ENCODE results near the gene SERPINB12.

The SERPINB12 gene

DNA sequence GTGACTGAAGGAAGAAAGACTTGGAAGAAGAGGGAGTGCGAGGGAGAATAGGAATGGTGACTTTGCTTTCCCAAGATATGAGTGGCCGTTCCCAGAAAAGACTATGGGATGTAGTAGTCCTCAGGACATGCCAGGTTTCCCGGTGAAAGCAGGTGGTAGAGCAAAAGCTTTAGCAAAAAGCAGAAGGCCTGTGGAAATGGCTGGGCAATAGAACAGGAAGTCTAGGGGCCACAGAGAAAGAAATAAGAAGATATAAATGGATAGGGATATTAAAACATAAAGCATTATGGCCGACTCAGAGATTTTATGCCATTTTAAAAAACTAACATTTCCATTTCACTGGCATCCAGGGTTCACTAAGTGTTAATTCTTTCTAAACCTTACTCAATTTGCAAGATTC, 43.8 kb downstream of the SERPINB12 start:
- Histone ChIP-seq H3K36me3 (ENCODE audit: control insufficient read depth in 2 of 2, insufficient read depth in 1 of 2, low read length in 2 of 2) (no peaks in the 10 kb centered on the region), H3K27ac (ENCODE audit: extremely low read depth, low read depth, low read length) (no peak overlapping the region), H3K4me3 (ENCODE audit: low read depth, low read length) (no peak overlapping the region), H3K9me3 (ENCODE audit: control insufficient read depth, insufficient read depth, low read depth, low read length) (no peaks in the 10 kb centered on the region), H3K4me1 (ENCODE audit: control insufficient read depth, insufficient read depth, low read length) (no peaks in the 10 kb centered on the region)
- ChIA-PET POLR2A (no interaction called here), CTCF (no interaction called here)
- TF ChIP-seq, protein P1, sequence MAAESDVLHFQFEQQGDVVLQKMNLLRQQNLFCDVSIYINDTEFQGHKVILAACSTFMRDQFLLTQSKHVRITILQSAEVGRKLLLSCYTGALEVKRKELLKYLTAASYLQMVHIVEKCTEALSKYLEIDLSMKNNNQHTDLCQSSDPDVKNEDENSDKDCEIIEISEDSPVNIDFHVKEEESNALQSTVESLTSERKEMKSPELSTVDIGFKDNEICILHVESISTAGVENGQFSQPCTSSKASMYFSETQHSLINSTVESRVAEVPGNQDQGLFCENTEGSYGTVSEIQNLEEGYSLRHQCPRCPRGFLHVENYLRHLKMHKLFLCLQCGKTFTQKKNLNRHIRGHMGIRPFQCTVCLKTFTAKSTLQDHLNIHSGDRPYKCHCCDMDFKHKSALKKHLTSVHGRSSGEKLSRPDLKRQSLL (tag by site-specific recombination; IDR thresholded peaks at IDR 0.05): no peak
- no peak for TF ChIP-seq ZBTB20 (tag by site-specific recombination; IDR thresholded peaks at IDR 0.05)
- TF ChIP-seq, protein P2, sequence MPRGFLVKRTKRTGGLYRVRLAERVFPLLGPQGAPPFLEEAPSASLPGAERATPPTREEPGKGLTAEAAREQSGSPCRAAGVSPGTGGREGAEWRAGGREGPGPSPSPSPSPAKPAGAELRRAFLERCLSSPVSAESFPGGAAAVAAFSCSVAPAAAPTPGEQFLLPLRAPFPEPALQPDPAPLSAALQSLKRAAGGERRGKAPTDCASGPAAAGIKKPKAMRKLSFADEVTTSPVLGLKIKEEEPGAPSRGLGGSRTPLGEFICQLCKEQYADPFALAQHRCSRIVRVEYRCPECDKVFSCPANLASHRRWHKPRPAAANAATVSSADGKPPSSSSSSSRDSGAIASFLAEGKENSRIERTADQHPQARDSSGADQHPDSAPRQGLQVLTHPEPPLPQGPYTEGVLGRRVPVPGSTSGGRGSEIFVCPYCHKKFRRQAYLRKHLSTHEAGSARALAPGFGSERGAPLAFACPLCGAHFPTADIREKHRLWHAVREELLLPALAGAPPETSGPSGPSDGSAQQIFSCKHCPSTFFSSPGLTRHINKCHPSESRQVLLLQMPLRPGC (tag by site-specific recombination; IDR thresholded peaks at IDR 0.05): no peak
- TF ChIP-seq ZNF302 (tag by site-specific recombination; IDR thresholded peaks at IDR 0.05; ENCODE audit: low read depth): no peak
- TF ChIP-seq IKZF3 (tag by site-specific recombination; IDR thresholded peaks at IDR 0.05): no peak
- TF ChIP-seq OVOL3 (tag by site-specific recombination; IDR thresholded peaks at IDR 0.05): no peak
- TF ChIP-seq, protein P3, sequence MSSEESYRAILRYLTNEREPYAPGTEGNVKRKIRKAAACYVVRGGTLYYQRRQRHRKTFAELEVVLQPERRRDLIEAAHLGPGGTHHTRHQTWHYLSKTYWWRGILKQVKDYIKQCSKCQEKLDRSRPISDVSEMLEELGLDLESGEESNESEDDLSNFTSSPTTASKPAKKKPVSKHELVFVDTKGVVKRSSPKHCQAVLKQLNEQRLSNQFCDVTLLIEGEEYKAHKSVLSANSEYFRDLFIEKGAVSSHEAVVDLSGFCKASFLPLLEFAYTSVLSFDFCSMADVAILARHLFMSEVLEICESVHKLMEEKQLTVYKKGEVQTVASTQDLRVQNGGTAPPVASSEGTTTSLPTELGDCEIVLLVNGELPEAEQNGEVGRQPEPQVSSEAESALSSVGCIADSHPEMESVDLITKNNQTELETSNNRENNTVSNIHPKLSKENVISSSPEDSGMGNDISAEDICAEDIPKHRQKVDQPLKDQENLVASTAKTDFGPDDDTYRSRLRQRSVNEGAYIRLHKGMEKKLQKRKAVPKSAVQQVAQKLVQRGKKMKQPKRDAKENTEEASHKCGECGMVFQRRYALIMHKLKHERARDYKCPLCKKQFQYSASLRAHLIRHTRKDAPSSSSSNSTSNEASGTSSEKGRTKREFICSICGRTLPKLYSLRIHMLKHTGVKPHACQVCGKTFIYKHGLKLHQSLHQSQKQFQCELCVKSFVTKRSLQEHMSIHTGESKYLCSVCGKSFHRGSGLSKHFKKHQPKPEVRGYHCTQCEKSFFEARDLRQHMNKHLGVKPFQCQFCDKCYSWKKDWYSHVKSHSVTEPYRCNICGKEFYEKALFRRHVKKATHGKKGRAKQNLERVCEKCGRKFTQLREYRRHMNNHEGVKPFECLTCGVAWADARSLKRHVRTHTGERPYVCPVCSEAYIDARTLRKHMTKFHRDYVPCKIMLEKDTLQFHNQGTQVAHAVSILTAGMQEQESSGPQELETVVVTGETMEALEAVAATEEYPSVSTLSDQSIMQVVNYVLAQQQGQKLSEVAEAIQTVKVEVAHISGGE (tag by site-specific recombination; conservative IDR thresholded peaks at IDR 0.05; ENCODE audit: low read depth): no peak

DNA sequence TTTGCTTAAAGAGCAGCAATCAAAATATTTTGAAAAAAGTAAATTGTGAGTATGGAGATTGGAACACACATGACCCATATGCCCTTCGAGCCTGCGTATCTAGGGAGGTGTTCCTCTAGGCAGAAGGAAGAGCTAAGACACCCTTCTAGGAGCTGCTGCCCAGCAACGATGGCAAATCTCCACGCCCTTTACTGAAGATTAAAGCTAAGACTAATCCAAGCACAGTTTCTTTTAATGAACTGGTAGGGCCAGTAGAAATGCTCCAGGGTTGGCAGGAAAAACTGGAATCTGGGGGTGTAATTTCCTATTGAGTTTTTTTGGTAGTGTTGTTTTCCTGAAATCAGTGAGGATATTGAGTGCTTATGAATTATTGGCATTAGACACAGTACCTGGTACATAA, 44.3 kb downstream of the SERPINB12 start:
- no peak overlapping the region for H3K4me3 ChIP-seq (ENCODE audit: low read depth, low read length)
- no peaks in the 10 kb centered on the region for H3K36me3 ChIP-seq (ENCODE audit: control insufficient read depth in 2 of 2, insufficient read depth in 1 of 2, low read length in 2 of 2)
- no peaks in the 10 kb centered on the region for H3K4me1 ChIP-seq (ENCODE audit: control insufficient read depth, insufficient read depth, low read length)
- POLR2A ChIA-PET: no interaction called here
- no peaks in the 10 kb centered on the region for H3K9me3 ChIP-seq (ENCODE audit: control insufficient read depth, insufficient read depth, low read depth, low read length)
- TF ChIP-seq ZNF157 (tag by site-specific recombination; IDR thresholded peaks at IDR 0.05): no peak
- TF ChIP-seq ZSCAN30 (tag by site-specific recombination; IDR thresholded peaks at IDR 0.05): no peak
- no peak for TF ChIP-seq ZNF626 (tag by site-specific recombination; IDR thresholded peaks at IDR 0.05)
- TF ChIP-seq, protein P4, sequence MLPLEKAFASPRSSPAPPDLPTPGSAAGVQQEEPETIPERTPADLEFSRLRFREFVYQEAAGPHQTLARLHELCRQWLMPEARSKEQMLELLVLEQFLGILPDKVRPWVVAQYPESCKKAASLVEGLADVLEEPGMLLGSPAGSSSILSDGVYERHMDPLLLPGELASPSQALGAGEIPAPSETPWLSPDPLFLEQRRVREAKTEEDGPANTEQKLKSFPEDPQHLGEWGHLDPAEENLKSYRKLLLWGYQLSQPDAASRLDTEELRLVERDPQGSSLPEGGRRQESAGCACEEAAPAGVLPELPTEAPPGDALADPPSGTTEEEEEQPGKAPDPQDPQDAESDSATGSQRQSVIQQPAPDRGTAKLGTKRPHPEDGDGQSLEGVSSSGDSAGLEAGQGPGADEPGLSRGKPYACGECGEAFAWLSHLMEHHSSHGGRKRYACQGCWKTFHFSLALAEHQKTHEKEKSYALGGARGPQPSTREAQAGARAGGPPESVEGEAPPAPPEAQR (tag by site-specific recombination; IDR thresholded peaks at IDR 0.05): no peak
- TF ChIP-seq ZNF292 (tag by site-specific recombination; IDR thresholded peaks at IDR 0.05; ENCODE audit: borderline replicate concordance, low read depth): no peak
- TF ChIP-seq, protein P5, sequence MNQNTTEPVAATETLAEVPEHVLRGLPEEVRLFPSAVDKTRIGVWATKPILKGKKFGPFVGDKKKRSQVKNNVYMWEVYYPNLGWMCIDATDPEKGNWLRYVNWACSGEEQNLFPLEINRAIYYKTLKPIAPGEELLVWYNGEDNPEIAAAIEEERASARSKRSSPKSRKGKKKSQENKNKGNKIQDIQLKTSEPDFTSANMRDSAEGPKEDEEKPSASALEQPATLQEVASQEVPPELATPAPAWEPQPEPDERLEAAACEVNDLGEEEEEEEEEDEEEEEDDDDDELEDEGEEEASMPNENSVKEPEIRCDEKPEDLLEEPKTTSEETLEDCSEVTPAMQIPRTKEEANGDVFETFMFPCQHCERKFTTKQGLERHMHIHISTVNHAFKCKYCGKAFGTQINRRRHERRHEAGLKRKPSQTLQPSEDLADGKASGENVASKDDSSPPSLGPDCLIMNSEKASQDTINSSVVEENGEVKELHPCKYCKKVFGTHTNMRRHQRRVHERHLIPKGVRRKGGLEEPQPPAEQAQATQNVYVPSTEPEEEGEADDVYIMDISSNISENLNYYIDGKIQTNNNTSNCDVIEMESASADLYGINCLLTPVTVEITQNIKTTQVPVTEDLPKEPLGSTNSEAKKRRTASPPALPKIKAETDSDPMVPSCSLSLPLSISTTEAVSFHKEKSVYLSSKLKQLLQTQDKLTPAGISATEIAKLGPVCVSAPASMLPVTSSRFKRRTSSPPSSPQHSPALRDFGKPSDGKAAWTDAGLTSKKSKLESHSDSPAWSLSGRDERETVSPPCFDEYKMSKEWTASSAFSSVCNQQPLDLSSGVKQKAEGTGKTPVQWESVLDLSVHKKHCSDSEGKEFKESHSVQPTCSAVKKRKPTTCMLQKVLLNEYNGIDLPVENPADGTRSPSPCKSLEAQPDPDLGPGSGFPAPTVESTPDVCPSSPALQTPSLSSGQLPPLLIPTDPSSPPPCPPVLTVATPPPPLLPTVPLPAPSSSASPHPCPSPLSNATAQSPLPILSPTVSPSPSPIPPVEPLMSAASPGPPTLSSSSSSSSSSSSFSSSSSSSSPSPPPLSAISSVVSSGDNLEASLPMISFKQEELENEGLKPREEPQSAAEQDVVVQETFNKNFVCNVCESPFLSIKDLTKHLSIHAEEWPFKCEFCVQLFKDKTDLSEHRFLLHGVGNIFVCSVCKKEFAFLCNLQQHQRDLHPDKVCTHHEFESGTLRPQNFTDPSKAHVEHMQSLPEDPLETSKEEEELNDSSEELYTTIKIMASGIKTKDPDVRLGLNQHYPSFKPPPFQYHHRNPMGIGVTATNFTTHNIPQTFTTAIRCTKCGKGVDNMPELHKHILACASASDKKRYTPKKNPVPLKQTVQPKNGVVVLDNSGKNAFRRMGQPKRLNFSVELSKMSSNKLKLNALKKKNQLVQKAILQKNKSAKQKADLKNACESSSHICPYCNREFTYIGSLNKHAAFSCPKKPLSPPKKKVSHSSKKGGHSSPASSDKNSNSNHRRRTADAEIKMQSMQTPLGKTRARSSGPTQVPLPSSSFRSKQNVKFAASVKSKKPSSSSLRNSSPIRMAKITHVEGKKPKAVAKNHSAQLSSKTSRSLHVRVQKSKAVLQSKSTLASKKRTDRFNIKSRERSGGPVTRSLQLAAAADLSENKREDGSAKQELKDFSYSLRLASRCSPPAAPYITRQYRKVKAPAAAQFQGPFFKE (tag by site-specific recombination; IDR thresholded peaks at IDR 0.05; ENCODE audit: borderline replicate concordance): no peak
- TF ChIP-seq, protein P6, sequence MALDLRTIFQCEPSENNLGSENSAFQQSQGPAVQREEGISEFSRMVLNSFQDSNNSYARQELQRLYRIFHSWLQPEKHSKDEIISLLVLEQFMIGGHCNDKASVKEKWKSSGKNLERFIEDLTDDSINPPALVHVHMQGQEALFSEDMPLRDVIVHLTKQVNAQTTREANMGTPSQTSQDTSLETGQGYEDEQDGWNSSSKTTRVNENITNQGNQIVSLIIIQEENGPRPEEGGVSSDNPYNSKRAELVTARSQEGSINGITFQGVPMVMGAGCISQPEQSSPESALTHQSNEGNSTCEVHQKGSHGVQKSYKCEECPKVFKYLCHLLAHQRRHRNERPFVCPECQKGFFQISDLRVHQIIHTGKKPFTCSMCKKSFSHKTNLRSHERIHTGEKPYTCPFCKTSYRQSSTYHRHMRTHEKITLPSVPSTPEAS (tag by site-specific recombination; IDR thresholded peaks at IDR 0.05): no peak
- TF ChIP-seq, protein P7, sequence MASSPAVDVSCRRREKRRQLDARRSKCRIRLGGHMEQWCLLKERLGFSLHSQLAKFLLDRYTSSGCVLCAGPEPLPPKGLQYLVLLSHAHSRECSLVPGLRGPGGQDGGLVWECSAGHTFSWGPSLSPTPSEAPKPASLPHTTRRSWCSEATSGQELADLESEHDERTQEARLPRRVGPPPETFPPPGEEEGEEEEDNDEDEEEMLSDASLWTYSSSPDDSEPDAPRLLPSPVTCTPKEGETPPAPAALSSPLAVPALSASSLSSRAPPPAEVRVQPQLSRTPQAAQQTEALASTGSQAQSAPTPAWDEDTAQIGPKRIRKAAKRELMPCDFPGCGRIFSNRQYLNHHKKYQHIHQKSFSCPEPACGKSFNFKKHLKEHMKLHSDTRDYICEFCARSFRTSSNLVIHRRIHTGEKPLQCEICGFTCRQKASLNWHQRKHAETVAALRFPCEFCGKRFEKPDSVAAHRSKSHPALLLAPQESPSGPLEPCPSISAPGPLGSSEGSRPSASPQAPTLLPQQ (tag by site-specific recombination; IDR thresholded peaks at IDR 0.05): no peak
- TF ChIP-seq ZNF175 (tag by site-specific recombination; IDR thresholded peaks at IDR 0.05): no peak
- TF ChIP-seq ZNF664 (tag by site-specific recombination; IDR thresholded peaks at IDR 0.05): no peak
- TF ChIP-seq ZNF416 (tag by site-specific recombination; IDR thresholded peaks at IDR 0.05): no peak
- no peak overlapping the region for H3K27ac ChIP-seq (ENCODE audit: extremely low read depth, low read depth, low read length)
- CTCF ChIA-PET: interaction anchor here (0.6 kb wide), 1 partner anchor 156 kb away, joined by 3 read pairs; no protein-coding TSS in a partner anchor

Measured in HEK293 (cell line).